GM12878 (cell line): ENCODE results near the gene RAD51B. TPM values are rescaled to one million over a fixed set of nuclear protein-coding genes. Genes with fewer than 3 reads are reported as not detected.

Experiments
- ATAC-seq: fragments of 200-7000 bp; cut with Tn5 transposase; 3 replicates; pipeline ENCODE4 v1.9.1; 2020; ENCODE audit warnings: mild to moderate bottlenecking, moderate library complexity
- BruUV-seq: library from RNA; stranded (reverse); fragments of 400-500 nt; replicated peaks from 2 replicates; lab custom pipeline; 2021; lab: Mats Ljungman, UMichigan
- CTCF ChIA-PET: fragments of 300-600 bp; sonication (Branson Sonifier 250); formaldehyde crosslinking; extraction: SDS; loops from one replicate; lab custom pipeline; 2021; ENCODE audit warnings: inconsistent platforms; lab: Yijun Ruan, JAX
- POLR2A ChIA-PET: fragments of 350-600 bp; formaldehyde crosslinking; extraction: SDS; loops from one replicate; lab custom pipeline; 2021; ENCODE audit warnings: inconsistent platforms; lab: Charles Lee
- RAD21 ChIA-PET: fragments of 300-600 bp; sonication (Branson Sonifier 250); formaldehyde crosslinking; loops from one replicate; lab custom pipeline; 2023; ENCODE audit warnings: antibody characterized with exemption; ENCODE audit not compliant: unreplicated experiment; lab: Charles Lee
- SMC1A ChIA-PET: fragments of 300-600 bp; sonication (Branson Sonifier 250); formaldehyde crosslinking; loops from one replicate; lab custom pipeline; 2023; ENCODE audit not compliant: unreplicated experiment, uncharacterized antibody; lab: Charles Lee
- DNase-seq: peaks from one replicate; pipeline ENCODE4 v3.0.0-alpha.2; 2011; ENCODE audit warnings: low read depth, low spot score
- FAIRE-seq: peaks from 3 replicates; lab custom pipeline; 2011; peaks lifted over from hg19 to GRCh38; lab: Jason Lieb, UNC
- H2AFZ ChIP-seq: 2 replicates; pipeline ENCODE4 v1.6.0; 2011; ENCODE audit warnings: low read depth, low read length, control low read depth; ENCODE audit not compliant: control insufficient read depth
- H3K27ac ChIP-seq: 2 replicates; pipeline ENCODE4 v1.5.1; 2011; ENCODE audit warnings: control low read depth; ENCODE audit not compliant: control insufficient read depth, insufficient read depth
- H3K27me3 ChIP-seq, 2 experiments: replicated peaks in 1 of 2; 2 replicates each; pipeline versions ENCODE4 v1.6.0 to v1.6.1; 2011; ENCODE audit warnings: low read length in 1 of 2; ENCODE audit not compliant: control insufficient read depth in 2 of 2, insufficient read depth in 2 of 2
- H3K36me3 ChIP-seq, 2 experiments: 2 replicates each; pipeline ENCODE4 v1.5.1; 2011; ENCODE audit warnings: low read length in 1 of 2; ENCODE audit not compliant: control insufficient read depth in 2 of 2, insufficient read depth in 2 of 2
- H3K4me1 ChIP-seq: 2 replicates; pipeline ENCODE4 v1.6.1; 2011; ENCODE audit warnings: mild to moderate bottlenecking, low read length, moderate library complexity, mixed read lengths; ENCODE audit not compliant: control insufficient read depth, insufficient read depth
- H3K4me2 ChIP-seq: 2 replicates; pipeline ENCODE4 v1.6.0; 2011; ENCODE audit warnings: control low read depth; ENCODE audit not compliant: control insufficient read depth, insufficient read depth
- H3K4me3 ChIP-seq: fragments of 200-600 bp; sonication (generic); 2 replicates; pipeline ENCODE4 v1.5.1; 2016
- H3K79me2 ChIP-seq: 2 replicates; pipeline ENCODE4 v1.6.0; 2011; ENCODE audit warnings: low read length; ENCODE audit not compliant: control insufficient read depth, insufficient read depth
- H3K9ac ChIP-seq: 2 replicates; pipeline ENCODE4 v1.8.0; 2011; ENCODE audit warnings: low read length, control low read depth, mixed read lengths; ENCODE audit not compliant: control insufficient read depth, insufficient read depth
- H3K9me3 ChIP-seq: replicated peaks from 3 replicates; pipeline ENCODE4 v1.5.1; 2011; ENCODE audit warnings: mild to moderate bottlenecking, low read length; ENCODE audit not compliant: control insufficient read depth, insufficient read depth
- H4K20me1 ChIP-seq: 2 replicates; pipeline ENCODE4 v1.6.0; 2011; ENCODE audit not compliant: control insufficient read depth, insufficient read depth
- CBX5 ChIP-seq: sonication (generic); IDR thresholded peaks from 2 replicates; pipeline ENCODE4 v1.6.1; 2016; ENCODE audit warnings: low read depth, moderate library complexity, mild to moderate bottlenecking, inconsistent platforms
- DPF2 ChIP-seq: fragments of 450-650 bp; IDR thresholded peaks from 2 replicates; pipeline ENCODE4 v1.6.1; 2017; ENCODE audit warnings: mild to moderate bottlenecking
- JUND ChIP-seq: IDR thresholded peaks from 2 replicates; pipeline ENCODE4 v1.6.1; 2012; ENCODE audit warnings: low read depth, mild to moderate bottlenecking, low read length, improper control_type of control experiment, moderate library complexity
- NFIC ChIP-seq: IDR thresholded peaks from 2 replicates; pipeline ENCODE4 v1.6.1; 2012; ENCODE audit warnings: low read depth, mild to moderate bottlenecking, inconsistent platforms, low read length, moderate library complexity
- NR2F1 ChIP-seq: fragments of 450-650 bp; conservative IDR thresholded peaks from 2 replicates; pipeline ENCODE4 v1.6.1; 2017; ENCODE audit warnings: mild to moderate bottlenecking
- PAX5 ChIP-seq: IDR thresholded peaks from 2 replicates; pipeline ENCODE4 v1.6.1; 2011; ENCODE audit warnings: low read depth, low read length, borderline replicate concordance
- PML ChIP-seq: IDR thresholded peaks from 2 replicates; pipeline ENCODE4 v1.6.1; 2012; ENCODE audit warnings: low read length, inconsistent platforms
- POLR2AphosphoS5 ChIP-seq: IDR thresholded peaks from 2 replicates; pipeline ENCODE4 v1.6.1; 2011; ENCODE audit warnings: mild to moderate bottlenecking, low read length, inconsistent platforms
- RAD51 ChIP-seq: fragments of 450-650 bp; IDR thresholded peaks from 2 replicates; pipeline ENCODE4 v1.6.1; 2016; ENCODE audit warnings: moderate library complexity, mild to moderate bottlenecking, inconsistent platforms
- STAT3 ChIP-seq: IDR thresholded peaks from 2 replicates; pipeline ENCODE4 v1.6.1; 2011; ENCODE audit warnings: low read depth, low read length, improper control_type of control experiment
- ZNF274 ChIP-seq: IDR thresholded peaks from one replicate; pipeline ENCODE4 v1.8.0; 2011; ENCODE audit not compliant: insufficient read length, insufficient read depth
- WGBS: methylation state at CpG from one replicate; pipeline ENCODE4 v1.1.6; 2016; ENCODE audit warnings: low lambda C conversion rate; ENCODE audit not compliant: insufficient replicate concordance, insufficient coverage; ENCODE audit errors: missing lambda C conversion rate; 5-methylcytosine and 5-hydroxymethylcytosine counted together
- in situ Hi-C: fragments of 300-500 bp; cut with MboI; formaldehyde crosslinking; loops from 9 replicates; pipeline ENCODE4 v1.14.3; 2018; ENCODE audit warnings: mixed read lengths
- intact Hi-C: fragments of 100-400 bp; cut with micrococcal nuclease; formaldehyde crosslinking; loops from one replicate; pipeline ENCODE4 v1.14.2; 2022; ENCODE audit not compliant: unreplicated experiment
- polyA plus RNA-seq, 11 experiments: library from polyadenylated mRNA; depleted of rRNA in 4 of 11; unstranded in 6 of 11; stranded (reverse) in 5 of 11; fragments of >200 nt; fragmentation: Nextera tagmentation in 4 of 11; fragmentation: Illumina TruSeq in 1 of 11; extraction: Ambion mirVana in 4 of 11; extraction: Trizol in 1 of 11; gene quantifications; 1 replicate in 1 of 11; 2 replicates in 10 of 11; pipeline versions ENCODE4 v1.2.1 to v1.2.3, GENCODE V29; 2011 to 2016; ENCODE audit warnings: inconsistent platforms in 2 of 11, missing spikeins in 2 of 11, low read depth in 1 of 11
- total RNA-seq, 4 experiments: library from RNA; depleted of rRNA in 3 of 4; stranded (reverse); fragments of >200 nt in 3 of 4; fragmentation: Illumina TruSeq in 1 of 4; extraction: Trizol in 1 of 4; gene quantifications; 2 replicates each; pipeline versions ENCODE4 v1.2.1 to v1.2.3, GENCODE V29; 2013 to 2021
- TF ChIP-seq, protein P1 (sequence below): fragments of 450-650 bp; formaldehyde crosslinking; IDR thresholded peaks from 2 replicates; pipeline ENCODE4 v1.5.0; 2022; ENCODE audit warnings: mild to moderate bottlenecking, missing genetic modification characterization
- TF ChIP-seq, protein P2 (sequence below): IDR thresholded peaks from 2 replicates; pipeline ENCODE4 v1.6.1; 2011; ENCODE audit warnings: low read depth, low read length, improper control_type of control experiment, borderline replicate concordance
- TF ChIP-seq, protein P3 (sequence below): IDR thresholded peaks from 2 replicates; pipeline ENCODE4 v1.6.1; 2012; ENCODE audit warnings: mild to moderate bottlenecking, low read depth, low read length

Gene RAD51B
- total and polyA plus RNA-seq, 10 of the 15 experiments (the other 5 are each of a cell fraction or from before 2014, with no cell fraction given) = 9.8 to 26.8 (median 21.3) TPM

DNA sequence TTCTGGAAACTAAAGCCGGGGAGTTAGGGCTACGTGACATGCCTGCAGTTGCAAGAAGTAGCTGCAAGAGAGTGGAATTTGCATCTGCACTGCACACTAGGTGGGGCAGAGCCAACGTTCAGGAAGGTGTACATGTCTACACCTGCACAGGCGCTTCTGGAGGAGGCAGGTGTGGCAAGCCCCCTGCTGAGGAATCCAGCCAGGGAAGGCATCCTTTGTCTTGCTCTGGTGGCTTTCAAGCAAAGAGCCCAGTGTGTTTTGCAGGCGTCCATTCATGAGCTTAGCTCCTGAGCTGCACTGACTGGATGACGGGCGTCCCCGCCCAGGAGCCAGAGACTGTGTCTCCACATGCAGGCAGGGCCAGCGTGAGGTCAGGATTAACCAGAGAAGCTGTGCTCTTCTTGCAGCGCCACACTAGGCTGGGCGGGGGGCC is 856.9 kb downstream of the RAD51B start:
- FAIRE-seq = no peak
- Histone ChIP-seq H3K4me2 (no peak overlapping the region), H3K36me3 (no peaks in the 10 kb centered on the region), H4K20me1 (no peaks in the 10 kb centered on the region), H3K9me3 (no peaks in the 10 kb centered on the region), H3K27me3 (no peaks in the 10 kb centered on the region), H3K4me3 (no peak overlapping the region), H3K9ac (no peak overlapping the region), H2AFZ (no peak overlapping the region), H3K79me2 (no peaks in the 10 kb centered on the region)
- WGBS = 85% methylated on average over 11 of the region's 11 CpGs
- RAD21 ChIA-PET = interaction anchor here (0.9 to 1.2 kb wide), 2 partner anchors 111 to 277 kb away, joined by 3 to 4 read pairs; no protein-coding TSS in a partner anchor
- SMC1A ChIA-PET = interaction anchor here (0.6 to 1.5 kb wide), 2 partner anchors 13 to 83 kb away, joined by 3 read pairs; no protein-coding TSS in a partner anchor
- DNase-seq = no peak
- intact Hi-C loops = no loop called here
- in situ Hi-C loops = no loop called here
- CTCF ChIA-PET = interaction anchor here (1.1 kb wide), 1 partner anchor 16 kb away, joined by 3 read pairs; no protein-coding TSS in a partner anchor
- TF ChIP-seq DPF2 = no peak
- TF ChIP-seq ZNF274 = no peak
- no peak for TF ChIP-seq JUND
- TF ChIP-seq, protein P1, sequence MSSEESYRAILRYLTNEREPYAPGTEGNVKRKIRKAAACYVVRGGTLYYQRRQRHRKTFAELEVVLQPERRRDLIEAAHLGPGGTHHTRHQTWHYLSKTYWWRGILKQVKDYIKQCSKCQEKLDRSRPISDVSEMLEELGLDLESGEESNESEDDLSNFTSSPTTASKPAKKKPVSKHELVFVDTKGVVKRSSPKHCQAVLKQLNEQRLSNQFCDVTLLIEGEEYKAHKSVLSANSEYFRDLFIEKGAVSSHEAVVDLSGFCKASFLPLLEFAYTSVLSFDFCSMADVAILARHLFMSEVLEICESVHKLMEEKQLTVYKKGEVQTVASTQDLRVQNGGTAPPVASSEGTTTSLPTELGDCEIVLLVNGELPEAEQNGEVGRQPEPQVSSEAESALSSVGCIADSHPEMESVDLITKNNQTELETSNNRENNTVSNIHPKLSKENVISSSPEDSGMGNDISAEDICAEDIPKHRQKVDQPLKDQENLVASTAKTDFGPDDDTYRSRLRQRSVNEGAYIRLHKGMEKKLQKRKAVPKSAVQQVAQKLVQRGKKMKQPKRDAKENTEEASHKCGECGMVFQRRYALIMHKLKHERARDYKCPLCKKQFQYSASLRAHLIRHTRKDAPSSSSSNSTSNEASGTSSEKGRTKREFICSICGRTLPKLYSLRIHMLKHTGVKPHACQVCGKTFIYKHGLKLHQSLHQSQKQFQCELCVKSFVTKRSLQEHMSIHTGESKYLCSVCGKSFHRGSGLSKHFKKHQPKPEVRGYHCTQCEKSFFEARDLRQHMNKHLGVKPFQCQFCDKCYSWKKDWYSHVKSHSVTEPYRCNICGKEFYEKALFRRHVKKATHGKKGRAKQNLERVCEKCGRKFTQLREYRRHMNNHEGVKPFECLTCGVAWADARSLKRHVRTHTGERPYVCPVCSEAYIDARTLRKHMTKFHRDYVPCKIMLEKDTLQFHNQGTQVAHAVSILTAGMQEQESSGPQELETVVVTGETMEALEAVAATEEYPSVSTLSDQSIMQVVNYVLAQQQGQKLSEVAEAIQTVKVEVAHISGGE (CRISPR knock-in tag) = no peak
- TF ChIP-seq PAX5 = no peak
- no peak for TF ChIP-seq NR2F1
- TF ChIP-seq STAT3 = no peak
- TF ChIP-seq, protein P2, sequence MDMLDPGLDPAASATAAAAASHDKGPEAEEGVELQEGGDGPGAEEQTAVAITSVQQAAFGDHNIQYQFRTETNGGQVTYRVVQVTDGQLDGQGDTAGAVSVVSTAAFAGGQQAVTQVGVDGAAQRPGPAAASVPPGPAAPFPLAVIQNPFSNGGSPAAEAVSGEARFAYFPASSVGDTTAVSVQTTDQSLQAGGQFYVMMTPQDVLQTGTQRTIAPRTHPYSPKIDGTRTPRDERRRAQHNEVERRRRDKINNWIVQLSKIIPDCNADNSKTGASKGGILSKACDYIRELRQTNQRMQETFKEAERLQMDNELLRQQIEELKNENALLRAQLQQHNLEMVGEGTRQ = no peak
- TF ChIP-seq POLR2AphosphoS5 = no peak
- TF ChIP-seq, protein P3, sequence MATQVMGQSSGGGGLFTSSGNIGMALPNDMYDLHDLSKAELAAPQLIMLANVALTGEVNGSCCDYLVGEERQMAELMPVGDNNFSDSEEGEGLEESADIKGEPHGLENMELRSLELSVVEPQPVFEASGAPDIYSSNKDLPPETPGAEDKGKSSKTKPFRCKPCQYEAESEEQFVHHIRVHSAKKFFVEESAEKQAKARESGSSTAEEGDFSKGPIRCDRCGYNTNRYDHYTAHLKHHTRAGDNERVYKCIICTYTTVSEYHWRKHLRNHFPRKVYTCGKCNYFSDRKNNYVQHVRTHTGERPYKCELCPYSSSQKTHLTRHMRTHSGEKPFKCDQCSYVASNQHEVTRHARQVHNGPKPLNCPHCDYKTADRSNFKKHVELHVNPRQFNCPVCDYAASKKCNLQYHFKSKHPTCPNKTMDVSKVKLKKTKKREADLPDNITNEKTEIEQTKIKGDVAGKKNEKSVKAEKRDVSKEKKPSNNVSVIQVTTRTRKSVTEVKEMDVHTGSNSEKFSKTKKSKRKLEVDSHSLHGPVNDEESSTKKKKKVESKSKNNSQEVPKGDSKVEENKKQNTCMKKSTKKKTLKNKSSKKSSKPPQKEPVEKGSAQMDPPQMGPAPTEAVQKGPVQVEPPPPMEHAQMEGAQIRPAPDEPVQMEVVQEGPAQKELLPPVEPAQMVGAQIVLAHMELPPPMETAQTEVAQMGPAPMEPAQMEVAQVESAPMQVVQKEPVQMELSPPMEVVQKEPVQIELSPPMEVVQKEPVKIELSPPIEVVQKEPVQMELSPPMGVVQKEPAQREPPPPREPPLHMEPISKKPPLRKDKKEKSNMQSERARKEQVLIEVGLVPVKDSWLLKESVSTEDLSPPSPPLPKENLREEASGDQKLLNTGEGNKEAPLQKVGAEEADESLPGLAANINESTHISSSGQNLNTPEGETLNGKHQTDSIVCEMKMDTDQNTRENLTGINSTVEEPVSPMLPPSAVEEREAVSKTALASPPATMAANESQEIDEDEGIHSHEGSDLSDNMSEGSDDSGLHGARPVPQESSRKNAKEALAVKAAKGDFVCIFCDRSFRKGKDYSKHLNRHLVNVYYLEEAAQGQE = no peak
- no peak for TF ChIP-seq CBX5
- TF ChIP-seq RAD51 = no peak
- TF ChIP-seq NFIC = no peak
- no peak for TF ChIP-seq PML
- TF ChIP-seq, all 136 proteins: peak for 0
- no TSS peak for BruUV-seq
- Histone ChIP-seq H3K4me1 (peaks cover 6% of the 10 kb centered on the region), H3K27ac (no peak overlapping the region)
- no peak for ATAC-seq
- POLR2A ChIA-PET = no interaction called here
